Measurements from ENCODE around the gene TADA2A. TPM values are rescaled to one million over a fixed set of nuclear protein-coding genes. Genes with fewer than 3 reads are reported as not detected.
"Not testable (repeated sequence)": the region's sequence is repeated elsewhere in the genome, so short reads cannot be mapped to it uniquely, and the experiment has no call there.

The TADA2A gene
- total RNA-seq, 4 donors from 2014 or later = 19.3 to 33.2 (median 22.1) TPM

- H3K27ac ChIP-seq = no peak overlapping the region
- no peak for DNase-seq
- no peaks in the 10 kb centered on the region for H3K4me1 ChIP-seq
- H3K4me3 ChIP-seq (replicated peaks in 1 of 3) = no peak overlapping the region
- H3K36me3 ChIP-seq = no peaks in the 10 kb centered on the region
- TF ChIP-seq POLR2A (IDR thresholded peaks at IDR 0.05) = no peak
- TF ChIP-seq, protein P1, sequence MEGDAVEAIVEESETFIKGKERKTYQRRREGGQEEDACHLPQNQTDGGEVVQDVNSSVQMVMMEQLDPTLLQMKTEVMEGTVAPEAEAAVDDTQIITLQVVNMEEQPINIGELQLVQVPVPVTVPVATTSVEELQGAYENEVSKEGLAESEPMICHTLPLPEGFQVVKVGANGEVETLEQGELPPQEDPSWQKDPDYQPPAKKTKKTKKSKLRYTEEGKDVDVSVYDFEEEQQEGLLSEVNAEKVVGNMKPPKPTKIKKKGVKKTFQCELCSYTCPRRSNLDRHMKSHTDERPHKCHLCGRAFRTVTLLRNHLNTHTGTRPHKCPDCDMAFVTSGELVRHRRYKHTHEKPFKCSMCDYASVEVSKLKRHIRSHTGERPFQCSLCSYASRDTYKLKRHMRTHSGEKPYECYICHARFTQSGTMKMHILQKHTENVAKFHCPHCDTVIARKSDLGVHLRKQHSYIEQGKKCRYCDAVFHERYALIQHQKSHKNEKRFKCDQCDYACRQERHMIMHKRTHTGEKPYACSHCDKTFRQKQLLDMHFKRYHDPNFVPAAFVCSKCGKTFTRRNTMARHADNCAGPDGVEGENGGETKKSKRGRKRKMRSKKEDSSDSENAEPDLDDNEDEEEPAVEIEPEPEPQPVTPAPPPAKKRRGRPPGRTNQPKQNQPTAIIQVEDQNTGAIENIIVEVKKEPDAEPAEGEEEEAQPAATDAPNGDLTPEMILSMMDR (IDR thresholded peaks at IDR 0.05) = no peak
- no peaks in the 10 kb centered on the region for H3K9me3 ChIP-seq
- 95 to 97% methylated on average over 5 of the region's 5 CpGs for WGBS, 2 donors
- intact Hi-C loops (cut with DNase I) = no loop called here
- no peaks in the 10 kb centered on the region for H3K27me3 ChIP-seq
Measured at GRCh38 chr17:37399265-37399803, 7.4 kb upstream of the TADA2A start.

DNA sequence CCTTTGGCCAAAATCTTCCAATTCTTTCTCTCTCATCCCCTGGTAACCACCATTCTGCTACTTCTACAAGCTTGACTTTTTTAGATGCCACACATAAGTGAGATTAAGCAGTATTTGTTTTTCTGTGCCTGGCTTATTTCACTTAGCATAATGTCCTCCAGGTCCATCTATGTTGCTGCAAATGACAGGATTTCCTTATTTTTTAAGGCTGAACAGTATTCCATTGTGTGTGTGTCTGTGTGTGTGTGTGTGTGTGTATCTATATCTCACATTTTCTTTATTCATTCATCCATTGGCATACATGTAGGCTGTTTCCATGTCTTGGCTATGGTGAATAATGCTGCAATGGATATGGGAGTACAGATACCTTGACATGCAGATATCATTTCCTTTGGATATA, 6.2 kb upstream of the TADA2A start:
- H3K9me3 ChIP-seq = no peaks in the 10 kb centered on the region
- no peak for DNase-seq
- H3K27me3 ChIP-seq = no peaks in the 10 kb centered on the region
- H3K27ac ChIP-seq = no peak overlapping the region
- no peaks in the 10 kb centered on the region for H3K36me3 ChIP-seq
- TF ChIP-seq, protein P1 (IDR thresholded peaks at IDR 0.05) = no peak
- TF ChIP-seq POLR2A (IDR thresholded peaks at IDR 0.05) = no peak
- intact Hi-C loops (cut with DNase I) = no loop called here
- peaks cover 0 to 7% of the 10 kb centered on the region in 2 donors for H3K4me1 ChIP-seq
- no peak overlapping the region for H3K4me3 ChIP-seq (replicated peaks in 1 of 3)

GRCh38 chr17:37405522-37405921, 1.2 kb upstream of the TADA2A start:
- intact Hi-C loops (cut with DNase I) = loop anchor here (5.0 kb wide), 1 partner anchor 82 kb away; the partner anchor contains the start of gene DUSP14
- Histone ChIP-seq H3K4me1 (peaks cover 13 to 22% of the 10 kb centered on the region in 2 donors), H3K27ac (peak overlapping the region in 1 of 3 donors; percentile 91), H3K4me3 (replicated peaks in 1 of 3) (peak overlapping the region in 1 of 3 donors; percentile 61)
- not testable (repeated sequence) for H3K27me3 ChIP-seq, H3K36me3 ChIP-seq, H3K9me3 ChIP-seq, DNase-seq
- 79 to 80% methylated on average over 14 of the region's 14 CpGs for WGBS, 2 donors

DNA sequence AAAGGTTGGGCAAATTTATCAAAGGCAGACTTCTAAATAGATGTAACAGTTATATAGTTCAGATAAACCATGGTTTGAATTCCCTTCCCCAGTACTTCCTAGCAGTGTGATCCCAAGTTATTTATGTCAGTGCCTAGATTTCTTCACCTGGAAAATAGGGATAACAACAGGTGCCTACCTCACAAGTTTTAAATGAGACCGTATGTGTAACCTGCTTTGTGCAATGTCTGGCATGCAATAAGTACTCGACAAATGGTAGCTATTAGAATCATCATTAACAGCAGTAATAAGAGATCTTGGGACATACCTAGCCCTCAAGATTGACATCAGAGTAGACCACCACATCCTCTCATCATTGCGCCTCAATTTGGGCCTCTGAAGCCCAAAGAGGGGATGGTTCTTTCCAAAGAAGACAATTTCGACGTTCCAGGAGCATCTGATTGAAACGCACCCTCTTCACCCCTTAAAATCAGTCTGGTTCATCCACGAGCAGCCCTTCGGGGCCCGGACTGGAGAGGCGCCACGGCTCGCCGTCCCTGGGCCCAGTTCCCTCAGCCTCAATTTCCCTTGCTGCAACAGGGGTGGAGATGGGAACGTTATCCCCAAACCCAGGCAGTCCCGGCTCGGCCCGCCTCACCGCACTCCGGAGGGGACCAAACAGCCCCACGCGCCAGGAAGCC, 591 bp upstream of the TADA2A start:
- peak overlapping the region; percentile 58 to 91 (median 87) for H3K27ac ChIP-seq
- no peaks in the 10 kb centered on the region for H3K9me3 ChIP-seq
- peaks cover 0 to under 1% of the 10 kb centered on the region in 2 donors for H3K36me3 ChIP-seq
- no peaks in the 10 kb centered on the region for H3K27me3 ChIP-seq
- H3K4me1 ChIP-seq = peaks cover 13 to 22% of the 10 kb centered on the region in 2 donors
- TF ChIP-seq, protein P1 (IDR thresholded peaks at IDR 0.05) = no peak
- no peak for TF ChIP-seq POLR2A (IDR thresholded peaks at IDR 0.05)
- no peak for DNase-seq
- H3K4me3 ChIP-seq (replicated peaks in 1 of 3) = peak overlapping the region; percentile 61 to 73 (median 64)
- 0 to 1% methylated on average over 12 to 15 of the region's 21 CpGs for WGBS, 2 donors
- intact Hi-C loops (cut with DNase I) = loop anchor here (5.0 kb wide), 1 partner anchor 81 kb away; the partner anchor contains the start of gene DUSP14

GRCh38 chr17:37408145-37408479, 1.4 kb downstream of the TADA2A start:
- not testable (repeated sequence) for DNase-seq; H3K9me3 ChIP-seq; H3K4me3 ChIP-seq (replicated peaks in 1 of 3); H3K27me3 ChIP-seq
- intact Hi-C loops (cut with DNase I) = loop anchor here (5.0 kb wide), 1 partner anchor 79 kb away; the partner anchor contains the start of gene DUSP14
- WGBS, 2 donors = 94 to 95% methylated on average over 13 of the region's 13 CpGs
- peaks cover 13 to 22% of the 10 kb centered on the region in 2 donors for H3K4me1 ChIP-seq
- H3K36me3 ChIP-seq = peaks cover 11 to 15% of the 10 kb centered on the region in 2 donors
- peak overlapping the region in 1 of 3 donors; percentile 3 for H3K27ac ChIP-seq

GRCh38 chr17:37410357-37410756, 3.7 kb downstream of the TADA2A start:
- TF ChIP-seq, protein P1 (IDR thresholded peaks at IDR 0.05) = no peak
- TF ChIP-seq POLR2A (IDR thresholded peaks at IDR 0.05) = no peak
- no peak for DNase-seq
- peaks cover 22% of the 10 kb centered on the region in 2 donors for H3K36me3 ChIP-seq
- H3K9me3 ChIP-seq = no peaks in the 10 kb centered on the region
- H3K27me3 ChIP-seq = no peaks in the 10 kb centered on the region
- H3K4me1 ChIP-seq = peaks cover 13 to 17% of the 10 kb centered on the region in 2 donors
- H3K27ac ChIP-seq = no peak overlapping the region
- intact Hi-C loops (cut with DNase I) = no loop called here
- 90 to 94% methylated on average over 3 of the region's 3 CpGs for WGBS, 2 donors
- H3K4me3 ChIP-seq (replicated peaks in 1 of 3) = no peak overlapping the region

Data from thyroid gland (tissue), 4 donors.